ENCODE results near the gene PLCG2.
"Not testable (repeated sequence)": the region's sequence is repeated elsewhere in the genome, so short reads cannot be mapped to it uniquely, and the experiment has no call there.

The PLCG2 gene

DNA sequence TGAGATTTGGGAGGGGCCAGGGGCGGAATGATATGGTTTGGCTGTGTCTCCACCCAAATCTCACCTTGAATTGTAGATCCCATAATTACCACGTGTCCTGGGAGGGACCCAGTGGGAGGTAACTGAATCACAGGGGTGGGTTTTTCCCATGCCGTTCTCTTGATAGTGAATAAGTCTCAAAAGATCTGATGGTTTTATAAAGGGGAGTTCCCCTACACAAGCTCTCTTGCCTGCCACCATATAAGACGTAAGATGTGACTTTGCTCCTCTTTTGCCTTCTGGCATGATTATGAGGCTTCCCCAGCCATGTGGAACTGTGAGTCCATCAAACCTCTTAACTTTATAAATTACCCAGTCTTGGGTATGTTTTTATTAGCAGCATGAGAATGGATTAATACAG, 230.7 kb downstream of the PLCG2 start:
- DNase-seq, result not testable (repeated sequence)

DNA sequence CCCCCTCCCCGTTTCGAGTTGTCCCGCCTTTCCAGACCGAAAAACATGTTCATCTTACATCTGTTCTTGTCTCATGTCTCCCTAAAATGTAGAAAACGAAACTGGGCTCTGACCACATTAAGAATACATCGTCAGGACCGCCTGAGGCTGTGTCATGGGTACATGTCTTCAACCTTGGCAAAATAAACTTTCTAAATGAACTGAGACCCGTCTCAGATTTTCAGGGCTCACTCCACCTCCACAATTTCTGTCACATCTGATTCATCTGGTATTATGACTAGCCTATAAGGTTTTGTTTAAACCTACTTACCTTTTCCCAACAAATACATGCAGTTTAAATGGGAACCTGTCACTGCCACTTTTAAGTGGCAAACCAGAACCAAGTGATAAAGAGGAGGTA, 231.6 kb downstream of the PLCG2 start:
- DNase-seq, result no peak

DNA sequence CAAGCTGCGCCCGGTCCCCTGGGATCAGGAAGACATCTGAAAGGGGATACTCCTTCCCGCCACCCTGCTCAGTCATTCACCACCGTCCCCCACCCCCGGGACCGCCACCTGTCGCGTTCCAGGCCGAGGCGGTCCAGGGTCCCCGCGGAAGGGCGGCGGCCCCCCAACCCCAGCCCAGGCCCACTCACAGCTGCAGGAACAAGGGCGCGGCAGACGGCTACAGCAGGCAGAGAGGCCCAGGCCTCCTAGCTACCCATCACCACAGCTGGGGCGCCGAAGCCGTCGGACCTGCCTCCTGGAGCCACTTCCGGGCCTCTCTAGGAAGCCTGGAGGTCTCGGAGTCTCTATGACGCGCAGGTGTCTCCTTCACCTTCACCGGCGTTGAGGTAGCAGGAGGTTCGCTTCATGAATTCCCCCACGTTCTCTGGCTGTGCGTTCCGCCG, 232.1 kb downstream of the PLCG2 start, which contains the start of gene SDR42E1:
SDR42E1 (minus strand) TSS at position 272 of the 443 bp plus-strand sequence. CDS start 10,612 bp downstream, outside the sequence.
- DNase-seq, result no peak

Data from cortex of kidney (tissue), 1 donor.